AG04449 (cell line): ENCODE data around the gene UVRAG.

ENCODE experiments used
- CTCF ChIA-PET: fragments of 350-600 bp; formaldehyde crosslinking; extraction: SDS; loops from one replicate; lab custom pipeline; 2021; ENCODE audit warnings: antibody characterized with exemption; lab: Yijun Ruan, JAX
- POLR2A ChIA-PET: fragments of 400-600, 350-600 bp; formaldehyde crosslinking; extraction: SDS; loops from one replicate; lab custom pipeline; 2020; ENCODE audit warnings: antibody characterized with exemption, inconsistent platforms; lab: Yijun Ruan, JAX
- DNase-seq: peaks from one replicate; pipeline ENCODE4 v3.0.0-alpha.2; 2010; ENCODE audit warnings: low read depth, low spot score
- H3K4me3 ChIP-seq: 2 replicates; pipeline ENCODE4 v1.5.1; 2011; ENCODE audit warnings: low read depth, mild to moderate bottlenecking, control low read depth, low read length
- CTCF ChIP-seq: IDR thresholded peaks from one replicate; pipeline ENCODE4 v1.5.1; 2011; ENCODE audit warnings: mild to moderate bottlenecking, moderate library complexity, low read length, control low read depth, inconsistent platforms; ENCODE audit not compliant: insufficient read depth; ENCODE audit errors: missing control alignments

Gene UVRAG

DNA sequence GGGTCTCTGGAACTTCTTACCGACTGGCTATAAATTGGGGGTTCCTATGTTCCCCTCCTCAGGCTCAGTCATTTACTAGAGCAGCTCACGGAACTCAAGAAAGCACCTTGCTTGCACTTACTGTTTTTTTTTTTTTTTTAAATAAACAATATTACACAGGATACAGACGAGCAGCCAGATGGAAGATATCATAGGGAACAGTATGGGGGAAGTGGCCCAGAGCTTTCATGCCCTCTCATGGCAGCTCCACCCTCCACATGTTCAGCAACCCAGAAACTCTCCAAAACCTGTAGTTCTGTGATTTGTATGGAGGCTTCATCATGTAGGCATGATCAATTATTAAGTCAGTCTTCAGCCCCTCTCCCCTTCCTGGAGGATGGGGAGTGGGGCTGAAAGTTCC lies 7.5 kb downstream of the UVRAG start:
- no peak for DNase-seq
- POLR2A ChIA-PET: no interaction called here
- TF ChIP-seq CTCF: no peak
- H3K4me3 ChIP-seq: no peak overlapping the region
- CTCF ChIA-PET: interaction anchor here (1.1 to 3.4 kb wide), 4 partner anchors 9 to 385 kb away, joined by 3 to 14 read pairs (median 6); no protein-coding TSS in a partner anchor

DNA sequence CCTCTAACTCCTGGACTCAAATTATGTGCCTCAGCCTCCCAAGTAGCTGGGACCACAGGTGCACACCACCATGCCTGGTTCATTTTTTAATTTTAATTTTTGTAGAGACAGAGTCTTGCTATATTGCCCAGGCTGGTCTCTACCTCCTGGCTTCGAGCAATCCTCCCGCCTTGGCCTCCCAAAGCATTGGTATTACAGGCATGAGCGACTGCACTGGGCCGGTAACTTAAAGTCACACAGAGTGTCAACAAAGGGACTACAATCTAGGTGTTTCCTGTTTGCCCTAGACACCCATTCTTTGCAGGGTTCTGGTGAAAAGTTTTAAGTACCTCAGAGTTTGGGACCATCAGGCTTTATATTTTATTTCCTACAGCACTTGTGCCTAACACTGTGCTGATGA lies 8.4 kb downstream of the UVRAG start:
- DNase-seq: no peak
- POLR2A ChIA-PET: no interaction called here
- CTCF ChIA-PET: interaction anchor here (1.0 to 3.4 kb wide), 3 partner anchors 8 to 20 kb away, joined by 3 to 14 read pairs (median 3); no protein-coding TSS in a partner anchor
- no peak for TF ChIP-seq CTCF
- no peak overlapping the region for H3K4me3 ChIP-seq

- ChIA-PET POLR2A (no interaction called here), CTCF (interaction anchor here (1.0 to 3.4 kb wide), 3 partner anchors 9 to 43 kb away, joined by 3 to 14 read pairs (median 5); no protein-coding TSS in a partner anchor)
- TF ChIP-seq CTCF: no peak
- H3K4me3 ChIP-seq: no peak overlapping the region
- DNase-seq: no peak
Measured at GRCh38 chr11:75823946-75824345, 8.9 kb downstream of the UVRAG start.

- TF ChIP-seq CTCF: no peak
- ChIA-PET CTCF (interaction anchor here (1.0 to 2.0 kb wide), 5 partner anchors 12 to 492 kb away, joined by 3 to 6 read pairs (median 4); no protein-coding TSS in a partner anchor), POLR2A (interaction anchor here (0.6 to 0.7 kb wide), 2 partner anchors 20 to 25 kb away, joined by 3 to 4 read pairs; no protein-coding TSS in a partner anchor)
- no peak for DNase-seq
- H3K4me3 ChIP-seq: no peak overlapping the region
Measured at GRCh38 chr11:75826461-75827230, 11.6 kb downstream of the UVRAG start.

- TF ChIP-seq CTCF: no peak
- ChIA-PET CTCF (interaction anchor here (1.0 to 2.0 kb wide), 5 partner anchors 11 to 491 kb away, joined by 3 to 6 read pairs (median 4); no protein-coding TSS in a partner anchor), POLR2A (no interaction called here)
Measured at GRCh38 chr11:75827562-75827961, 12.6 kb downstream of the UVRAG start.

GRCh38 chr11:75831915-75832502 lies 17.0 kb downstream of the UVRAG start:
- DNase-seq: no peak
- CTCF ChIA-PET: interaction anchor here (0.7 to 1.7 kb wide), 8 partner anchors 8 to 320 kb away, joined by 3 to 5 read pairs (median 3); no protein-coding TSS in a partner anchor
- POLR2A ChIA-PET: no interaction called here
- no peak overlapping the region for H3K4me3 ChIP-seq
- no peak for TF ChIP-seq CTCF

More at GRCh38 chr11:75827562-75827961, 12.6 kb downstream of the UVRAG start:
- no peak overlapping the region for H3K4me3 ChIP-seq
- no peak for DNase-seq
